Right cardiac atrium (tissue), 5 donors: ENCODE data around the gene MIF4GD. TPM values are rescaled to one million over a fixed set of nuclear protein-coding genes. Genes with fewer than 3 reads are reported as not detected.
"Not testable (repeated sequence)": the region's sequence is repeated elsewhere in the genome, so short reads cannot be mapped to it uniquely, and the experiment has no call there.

Source experiments
- ATAC-seq, 2 donors: fragments of 200-7000 bp; cut with Tn5 transposase; one replicate each; pipeline versions ENCODE4 v1.8.0 to v1.9.1; 2020; ENCODE audit warnings: moderate library complexity in 2 of 2, mild to moderate bottlenecking in 1 of 2
- DNase-seq, 3 donors: peaks; one replicate each; pipeline ENCODE4 v3.0.0-alpha.2; 2020
- H3K27ac ChIP-seq: one replicate; pipeline ENCODE4 v1.5.1; 2013; ENCODE audit warnings: mild to moderate bottlenecking, low read length, control low read depth, moderate library complexity
- H3K27me3 ChIP-seq: one replicate; pipeline ENCODE4 v1.6.1; 2013; ENCODE audit not compliant: control insufficient read depth, insufficient read depth
- H3K4me1 ChIP-seq: one replicate; pipeline ENCODE4 v1.6.1; 2013; ENCODE audit warnings: low read length; ENCODE audit not compliant: control insufficient read depth, insufficient read depth
- H3K4me3 ChIP-seq: one replicate; pipeline ENCODE4 v1.5.1; 2013; ENCODE audit warnings: low read length, control low read depth
- H3K9me3 ChIP-seq: one replicate; pipeline ENCODE4 v1.6.1; 2013; ENCODE audit warnings: low read length; ENCODE audit not compliant: control insufficient read depth
- WGBS: extraction: QIAGEN DNeasy Blood & Tissue Kit; methylation state at CpG from one replicate; pipeline ENCODE4 v1.1.7; 2013; 5-methylcytosine and 5-hydroxymethylcytosine counted together
- intact Hi-C, 4 donors: fragments of 100-400 bp; cut with DNase I; formaldehyde crosslinking; loops; one replicate each; pipeline versions ENCODE4 v1.11.0 to v1.14.0; 2022 to 2023
- polyA plus RNA-seq: library from polyadenylated mRNA; stranded (reverse); fragments of 200-250 nt; gene quantifications from one replicate; pipeline ENCODE4 v1.2.3, GENCODE V29; 2013
- total RNA-seq, 4 donors: library from RNA; stranded (reverse); fragmentation: NEBNext Ultra II Directional; extraction: Animal tissue kit (Norgen Biotek cat#: 25700); gene quantifications; one replicate each; pipeline ENCODE4 v1.2.1, GENCODE V29; 2021
- donor health status: healthy with polysubstance abuse.
- donor health status: DM: no; HTN: yes; CAD: no.
- donor health status: DM: no; HTN: no; CAD: no.
- donor health status: DM: no; HTN: yes; CAD: no; lungs with severe emphysema.
- donor health status: DM: yes; HTN: yes; CAD: no.

Gene MIF4GD
- total and polyA plus RNA-seq, 5 donors, result 14.6 to 20.5 (median 16.3) TPM

DNA sequence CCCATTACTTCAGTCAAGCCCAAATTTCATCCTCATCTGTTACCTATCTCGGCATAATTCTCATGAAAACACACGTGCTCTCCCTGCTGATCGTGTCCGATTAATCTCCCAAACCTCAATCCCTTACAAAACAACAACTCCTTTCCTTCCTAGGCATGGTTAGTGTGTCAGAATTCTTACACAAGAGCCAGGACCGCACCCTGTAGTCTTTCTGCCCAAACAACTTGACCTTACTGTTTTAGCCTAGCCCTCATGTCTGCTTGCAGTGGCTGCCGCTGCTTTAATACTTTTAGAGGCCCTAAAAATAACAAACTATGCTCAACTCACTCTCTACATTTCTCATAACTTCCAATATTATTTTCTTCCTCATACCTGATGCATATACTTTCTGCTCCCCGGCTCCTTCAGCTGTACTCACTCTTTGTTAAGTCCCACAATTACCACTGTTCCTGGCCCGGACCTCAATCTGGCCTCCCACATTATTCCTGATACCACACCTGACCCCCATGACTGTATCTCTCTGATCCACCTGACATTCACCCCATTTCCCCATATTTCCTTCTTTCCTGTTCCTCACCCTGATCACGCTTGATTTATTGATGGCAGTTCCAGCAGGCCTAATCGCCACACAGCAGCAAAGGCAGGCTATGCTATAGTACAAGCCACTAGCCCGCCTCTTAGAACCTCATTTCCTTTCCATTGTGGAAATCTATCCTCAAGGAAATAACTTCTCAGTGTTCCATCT is 14.9 kb downstream of the MIF4GD start:
- DNase-seq, H3K4me3 ChIP-seq, H3K27me3 ChIP-seq, H3K4me1 ChIP-seq, H3K9me3 ChIP-seq, ATAC-seq, H3K27ac ChIP-seq, intact Hi-C loops: not testable (repeated sequence)
- 70% methylated on average over 11 of the region's 11 CpGs for WGBS

DNA sequence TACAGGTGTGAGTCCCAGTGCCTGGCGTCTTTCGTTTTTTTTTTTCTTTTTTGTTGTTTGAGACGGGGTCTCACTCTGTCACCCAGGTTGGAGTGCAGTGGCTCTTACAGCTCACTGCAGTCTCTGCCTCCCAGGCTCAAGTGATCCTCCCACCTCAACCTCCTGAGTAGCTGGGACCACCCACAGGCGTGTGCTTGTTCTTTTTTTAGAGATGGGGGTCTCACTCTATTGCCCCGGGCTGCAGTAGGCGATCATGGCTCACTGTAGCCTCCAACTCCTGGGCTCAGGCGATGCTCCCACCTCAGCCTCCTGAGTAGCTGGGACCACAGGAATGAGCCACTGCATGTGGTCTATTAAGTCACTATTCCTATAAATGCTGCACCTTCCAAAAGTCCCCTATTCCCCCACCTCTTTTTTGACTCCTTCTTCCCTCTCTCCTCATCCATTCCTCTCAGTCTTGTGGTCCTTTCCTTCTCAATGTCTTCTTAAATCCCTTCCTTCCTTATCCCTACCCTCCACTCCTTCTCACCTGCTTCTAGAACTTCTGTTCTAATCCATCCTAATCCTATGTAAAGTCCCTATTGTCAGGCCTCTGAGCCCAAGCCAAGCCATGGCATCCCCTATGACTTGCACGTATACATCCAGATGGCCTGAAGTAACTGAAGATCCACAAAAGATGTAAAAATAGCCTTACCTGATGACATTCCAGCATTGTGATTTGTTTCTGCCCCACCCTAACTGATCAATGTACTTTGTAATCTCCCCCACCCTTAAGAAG is 18.8 kb downstream of the MIF4GD start:
- intact Hi-C loops, result no loop called here
- Histone ChIP-seq H3K4me1 (peaks cover 8% of the 10 kb centered on the region), H3K9me3 (no peaks in the 10 kb centered on the region), H3K4me3 (no peak overlapping the region), H3K27ac (no peak overlapping the region), H3K27me3 (no peaks in the 10 kb centered on the region)
- 90% methylated on average over 8 of the region's 8 CpGs for WGBS
- no peak for DNase-seq
- peak in 1 of 2 donors; percentile 23 for ATAC-seq

DNA sequence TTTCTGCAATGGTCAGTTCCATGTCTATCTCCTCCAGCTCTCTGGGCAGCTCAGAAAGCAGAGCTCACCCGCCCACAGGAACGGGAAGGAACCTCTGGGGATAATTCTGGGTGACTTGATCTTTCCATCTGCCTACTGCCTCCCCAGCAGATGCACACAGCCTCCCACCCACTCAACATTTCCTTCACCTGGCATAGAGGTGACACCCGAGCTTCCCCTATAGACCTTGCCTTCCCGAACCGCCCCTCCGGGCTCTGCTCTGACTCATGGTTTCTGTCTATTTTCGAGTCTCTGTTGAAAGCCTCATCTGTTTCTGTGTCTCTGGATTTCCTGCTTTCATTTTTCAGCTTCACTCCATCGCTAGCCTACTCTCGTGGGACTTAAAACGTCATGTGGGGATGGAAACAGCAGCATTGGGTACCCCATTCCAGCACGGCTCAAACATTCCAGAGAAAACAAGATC is 21.0 kb downstream of the MIF4GD start:
- Histone ChIP-seq H3K9me3 (no peaks in the 10 kb centered on the region), H3K4me3 (peak overlapping the region; percentile 27), H3K27me3 (no peaks in the 10 kb centered on the region), H3K27ac (peak overlapping the region; percentile 80), H3K4me1 (peaks cover 8% of the 10 kb centered on the region)
- ATAC-seq, result peak; percentile 49 to 78
- DNase-seq, result no peak
- WGBS, result 43% methylated on average over 11 of the region's 11 CpGs
- intact Hi-C loops, result no loop called here

DNA sequence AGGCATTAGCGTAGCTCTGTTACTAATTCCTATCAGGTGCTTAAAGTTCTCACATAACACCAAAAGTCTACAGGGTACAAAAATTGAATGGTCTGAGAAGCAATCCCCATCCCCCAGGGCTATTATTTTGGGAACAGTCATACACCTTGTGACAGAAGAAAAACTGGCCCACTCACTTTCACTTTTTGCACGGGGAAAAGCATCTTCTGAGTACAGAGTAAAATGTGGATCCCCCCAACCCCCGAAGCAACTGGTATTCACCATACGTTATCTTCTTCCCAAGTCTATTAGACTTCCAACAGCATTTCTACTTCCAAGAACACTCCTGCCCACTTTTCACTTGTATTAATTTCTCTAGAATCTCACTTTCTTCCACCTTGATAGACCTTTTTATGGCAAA is 21.5 kb downstream of the MIF4GD start:
- H3K9me3 ChIP-seq, result no peaks in the 10 kb centered on the region
- H3K27ac ChIP-seq, result peak overlapping the region; percentile 80
- H3K4me1 ChIP-seq, result peaks cover 8% of the 10 kb centered on the region
- no peaks in the 10 kb centered on the region for H3K27me3 ChIP-seq
- no peak overlapping the region for H3K4me3 ChIP-seq
- DNase-seq (no peak), ATAC-seq (no peak)
- WGBS, result 70% methylated on average over 4 of the region's 4 CpGs
- intact Hi-C loops, result no loop called here

DNA sequence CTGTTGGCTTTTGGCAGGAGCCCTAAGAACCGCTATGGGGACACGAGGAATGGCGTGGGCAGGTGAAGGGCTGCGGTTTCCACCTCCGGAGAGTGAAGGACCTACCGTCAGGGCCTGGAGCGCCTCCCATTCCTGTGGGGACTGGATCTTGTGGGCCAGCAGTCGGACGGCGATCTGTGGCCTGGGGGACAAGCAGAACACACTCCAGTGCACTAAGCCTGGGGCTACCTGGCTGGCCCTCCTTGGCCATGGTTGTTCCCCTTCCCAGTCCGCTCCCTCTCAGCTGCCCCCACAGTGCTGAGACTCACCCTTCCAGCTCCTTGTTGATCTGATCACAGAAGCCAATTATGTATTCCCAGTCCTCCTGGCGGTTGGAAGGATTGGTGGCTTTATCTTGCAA is 24.6 kb downstream of the MIF4GD start:
- no peaks in the 10 kb centered on the region for H3K9me3 ChIP-seq
- ATAC-seq (no peak), DNase-seq (no peak)
- peaks cover 6% of the 10 kb centered on the region for H3K4me1 ChIP-seq
- no peak overlapping the region for H3K4me3 ChIP-seq
- intact Hi-C loops, result no loop called here
- H3K27me3 ChIP-seq, result no peaks in the 10 kb centered on the region
- H3K27ac ChIP-seq, result no peak overlapping the region
- WGBS, result 92% methylated on average over 12 of the region's 12 CpGs

DNA sequence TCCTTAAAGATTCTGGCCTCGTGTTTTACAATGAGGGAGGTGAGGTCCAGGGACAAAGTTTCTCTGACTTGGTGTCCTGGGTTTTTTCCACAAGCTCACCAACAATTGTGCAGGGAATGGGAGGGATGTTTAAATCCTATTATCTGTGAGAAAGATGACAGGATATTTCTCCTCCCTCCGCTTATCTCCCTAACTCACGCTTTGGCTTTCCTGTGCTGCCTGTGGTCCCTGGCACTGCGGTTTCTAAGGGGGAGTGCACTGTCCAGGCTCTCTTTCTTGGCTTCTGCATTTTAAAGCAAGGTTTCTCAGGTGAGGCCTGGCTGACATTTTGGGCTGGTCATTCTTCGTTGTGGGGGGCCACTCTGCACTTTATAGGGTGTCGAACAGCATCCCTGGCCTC is 26.0 kb downstream of the MIF4GD start:
- no peak overlapping the region for H3K4me3 ChIP-seq
- H3K27ac ChIP-seq, result no peak overlapping the region
- no peaks in the 10 kb centered on the region for H3K27me3 ChIP-seq
- ATAC-seq (no peak), DNase-seq (no peak)
- WGBS, result 83% methylated on average over 6 of the region's 6 CpGs
- intact Hi-C loops, result no loop called here
- peaks cover 2% of the 10 kb centered on the region for H3K4me1 ChIP-seq
- no peaks in the 10 kb centered on the region for H3K9me3 ChIP-seq

DNA sequence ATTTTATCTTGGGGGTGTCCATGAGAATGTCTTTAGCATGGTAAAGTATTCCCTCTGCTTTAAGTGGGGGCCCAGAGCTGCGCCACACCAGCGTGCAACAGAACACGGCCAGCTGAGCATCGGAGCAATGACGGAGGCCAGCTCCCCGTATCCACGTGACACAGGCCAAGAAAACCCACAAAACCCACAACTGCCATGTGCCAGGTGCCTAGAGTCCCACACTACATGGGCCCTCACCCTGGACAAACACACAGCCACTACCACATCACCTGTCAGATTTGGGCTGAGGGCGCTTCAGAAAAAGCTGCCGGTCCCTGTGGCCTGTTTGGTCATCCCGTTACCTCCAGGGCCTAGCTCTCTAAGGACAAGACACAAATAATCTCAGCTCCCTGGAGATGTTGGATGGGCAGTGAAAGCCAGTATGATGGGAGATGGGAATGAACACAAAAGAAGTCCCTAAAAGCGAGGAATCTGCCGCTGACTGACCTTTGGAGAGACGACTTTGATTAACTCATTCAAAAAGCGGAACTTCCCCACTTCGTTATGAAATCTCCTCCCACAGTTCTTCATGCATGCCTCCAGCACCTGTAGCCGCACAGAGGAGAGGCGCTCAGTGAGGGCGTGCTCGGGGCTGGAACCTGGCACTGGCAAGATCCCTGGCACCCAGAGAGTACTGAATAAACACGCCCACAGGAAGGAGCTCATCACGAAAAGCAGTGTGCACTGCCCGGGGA is 26.7 kb downstream of the MIF4GD start:
- no peak overlapping the region for H3K27ac ChIP-seq
- H3K4me1 ChIP-seq, result no peaks in the 10 kb centered on the region
- intact Hi-C loops, result no loop called here
- ATAC-seq (no peak), DNase-seq (no peak)
- H3K27me3 ChIP-seq, result no peaks in the 10 kb centered on the region
- H3K4me3 ChIP-seq, result no peak overlapping the region
- 77% methylated on average over 22 of the region's 22 CpGs for WGBS
- H3K9me3 ChIP-seq, result no peaks in the 10 kb centered on the region

DNA sequence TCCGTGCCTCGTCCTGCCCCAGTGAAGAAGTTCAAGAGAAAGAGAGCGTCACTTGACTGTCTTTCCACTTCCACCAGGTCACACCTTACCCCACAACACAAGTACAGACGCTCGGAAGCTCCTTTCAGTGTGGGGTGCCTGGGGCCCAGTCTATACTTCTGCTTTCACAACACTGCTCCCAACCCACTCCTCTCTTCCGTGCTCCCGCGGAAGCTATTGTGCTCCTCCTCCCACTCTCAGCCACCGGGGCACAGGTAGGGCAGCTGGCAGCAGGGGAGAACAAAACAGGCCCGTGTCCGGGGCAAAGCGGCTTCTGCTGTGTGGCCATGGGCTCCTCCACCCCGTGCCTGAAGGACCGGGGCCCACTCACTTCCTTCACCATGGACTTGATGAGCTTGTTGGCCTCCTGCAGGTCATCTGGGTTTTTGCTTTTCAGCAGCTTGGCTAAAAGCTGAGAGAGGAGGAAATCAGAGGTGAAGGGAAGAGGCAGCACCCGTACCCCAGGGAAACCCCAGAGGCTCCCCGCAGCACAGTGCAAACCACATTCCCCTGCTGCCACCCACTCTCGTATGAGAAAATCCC is 28.5 kb downstream of the MIF4GD start:
- Histone ChIP-seq H3K27me3 (no peaks in the 10 kb centered on the region), H3K9me3 (no peaks in the 10 kb centered on the region), H3K4me1 (peaks cover 3% of the 10 kb centered on the region), H3K27ac (no peak overlapping the region), H3K4me3 (no peak overlapping the region)
- DNase-seq (no peak), ATAC-seq (no peak)
- intact Hi-C loops, result no loop called here
- WGBS, result 84% methylated on average over 17 of the region's 17 CpGs

DNA sequence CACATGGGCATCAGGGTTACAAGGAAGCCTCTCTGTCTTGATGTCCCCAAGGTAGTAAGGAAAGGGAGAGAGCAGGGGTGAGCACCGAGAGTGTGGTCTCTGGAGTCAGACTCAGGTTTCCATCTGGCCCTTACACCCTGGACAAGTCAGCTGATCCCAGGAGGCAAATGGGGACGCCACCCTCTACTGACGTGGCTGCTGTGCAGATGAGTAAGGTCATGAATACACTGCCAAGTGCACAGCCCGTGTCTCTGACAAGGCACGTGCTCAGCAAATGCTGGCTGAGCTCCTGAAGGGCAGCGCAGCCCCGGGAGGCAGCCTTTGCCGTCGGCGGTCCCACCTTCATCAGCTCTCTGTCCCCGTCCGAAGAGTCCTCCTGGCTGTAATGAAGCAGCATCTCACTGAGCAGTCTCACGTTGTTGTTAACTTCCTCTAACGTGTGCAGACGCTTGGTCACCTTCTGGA is 29.0 kb downstream of the MIF4GD start:
- peak in 2 of 3 donors; percentile 35 to 55 for DNase-seq
- Histone ChIP-seq H3K9me3 (no peaks in the 10 kb centered on the region), H3K27me3 (no peaks in the 10 kb centered on the region), H3K4me1 (peaks cover 3% of the 10 kb centered on the region), H3K4me3 (no peak overlapping the region), H3K27ac (no peak overlapping the region)
- ATAC-seq, result peak in 1 of 2 donors; percentile 6
- 73% methylated on average over 15 of the region's 15 CpGs for WGBS
- intact Hi-C loops, result no loop called here

DNA sequence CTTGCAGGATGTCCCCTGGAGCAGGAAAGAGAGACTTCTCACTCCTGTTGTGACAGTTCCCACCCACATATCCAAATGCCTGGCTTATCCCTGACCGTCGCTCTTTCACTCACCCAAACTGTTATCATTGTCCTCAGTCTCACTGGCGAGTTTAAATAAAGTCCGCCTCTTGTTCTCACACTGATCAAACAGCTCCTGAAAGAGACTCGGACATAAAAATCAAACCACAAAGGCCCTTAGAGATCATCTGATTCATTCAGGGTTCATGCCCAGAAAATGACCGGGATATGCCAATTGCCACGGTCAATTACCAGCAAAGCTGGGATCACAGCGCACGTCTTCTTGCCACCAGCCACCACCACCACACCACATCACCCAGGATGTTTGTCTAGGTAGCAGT is 29.5 kb downstream of the MIF4GD start:
- Histone ChIP-seq H3K4me3 (no peak overlapping the region), H3K27me3 (no peaks in the 10 kb centered on the region), H3K27ac (no peak overlapping the region), H3K9me3 (no peaks in the 10 kb centered on the region), H3K4me1 (peaks cover 3% of the 10 kb centered on the region)
- DNase-seq, result no peak
- ATAC-seq, result no peak
- 89% methylated on average over 9 of the region's 9 CpGs for WGBS
- intact Hi-C loops, result no loop called here

DNA sequence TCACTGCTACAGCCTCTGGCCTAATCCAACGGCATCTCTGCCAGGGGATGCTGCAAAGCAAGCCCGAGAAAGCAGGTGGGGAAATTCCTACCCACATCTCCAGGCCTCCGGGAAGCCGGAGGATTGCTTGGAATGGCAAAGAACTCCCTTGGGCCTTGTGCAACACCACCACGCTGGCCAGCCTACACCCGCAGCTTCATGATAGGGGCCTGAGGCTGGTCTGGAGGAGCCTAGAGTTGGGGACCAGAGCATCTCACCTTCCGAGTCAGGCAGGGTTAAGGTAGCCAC is 29.9 kb downstream of the MIF4GD start:
- Histone ChIP-seq H3K9me3 (no peaks in the 10 kb centered on the region), H3K4me3 (no peak overlapping the region), H3K27ac (no peak overlapping the region), H3K4me1 (peaks cover 3% of the 10 kb centered on the region), H3K27me3 (no peaks in the 10 kb centered on the region)
- WGBS, result 79% methylated on average over 7 of the region's 7 CpGs
- intact Hi-C loops, result no loop called here
- ATAC-seq (no peak), DNase-seq (peak in 1 of 3 donors; percentile 35)
